Prostate gland (tissue), 2 donors: ENCODE data around the gene GYS1. TPM values are rescaled to one million over a fixed set of nuclear protein-coding genes. Genes with fewer than 3 reads are reported as not detected.
"Not testable (repeated sequence)": the region's sequence is repeated elsewhere in the genome, so short reads cannot be mapped to it uniquely, and the experiment has no call there.

Experiments
- DNase-seq: peaks from one replicate; pipeline ENCODE4 v3.0.0-alpha.2; 2019; ENCODE audit warnings: low spot score
- H3K27ac ChIP-seq, 2 donors: fragments of 200-600 bp; sonication (generic); 2 replicates each; pipeline ENCODE4 v1.5.1; 2017 to 2019
- H3K27me3 ChIP-seq: fragments of 200-600 bp; sonication (generic); replicated peaks from 2 replicates; pipeline ENCODE4 v1.5.1; 2019; ENCODE audit not compliant: insufficient read depth
- H3K36me3 ChIP-seq, 2 donors: fragments of 200-600 bp; sonication (generic); 1 replicate in 1 of 2; 2 replicates in 1 of 2; pipeline versions ENCODE4 v1.5.1 to v1.8.1; 2017 to 2019
- H3K4me1 ChIP-seq: fragments of 200-600 bp; sonication (generic); replicated peaks from 2 replicates; pipeline ENCODE4 v1.5.1; 2019
- H3K4me3 ChIP-seq, 2 donors: fragments of 200-600 bp; sonication (generic); 2 replicates each; pipeline ENCODE4 v1.5.1; 2017 to 2019
- H3K9me3 ChIP-seq: fragments of 200-600 bp; sonication (generic); 2 replicates; pipeline ENCODE4 v1.5.1; 2017
- POLR2A ChIP-seq: fragments of 450-650 bp; IDR thresholded peaks from one replicate; pipeline ENCODE4 v1.6.1; 2016; ENCODE audit warnings: antibody characterized with exemption, mild to moderate bottlenecking
- POLR2AphosphoS5 ChIP-seq: sonication (generic); formaldehyde crosslinking; IDR thresholded peaks from one replicate; pipeline ENCODE4 v1.6.1; 2017; ENCODE audit warnings: antibody characterized with exemption
- WGBS: methylation state at CpG from one replicate; pipeline ENCODE4 v1.1.5; 2018; 5-methylcytosine and 5-hydroxymethylcytosine counted together
- intact Hi-C: fragments of 100-400 bp; cut with DNase I; formaldehyde crosslinking; loops from one replicate; pipeline ENCODE4 v1.14.2; 2022
- total RNA-seq, 2 donors: library from RNA; depleted of rRNA; stranded (reverse); fragments of >200 nt; gene quantifications; one replicate each; pipeline ENCODE4 v1.1.0, GENCODE V29; 2016
- TF ChIP-seq, protein P1 (sequence below), 4 experiments: fragments of 200-600 bp in 2 of 4; fragments of 450-650 bp in 2 of 4; sonication (generic) in 2 of 4; IDR thresholded peaks; 1 replicate in 3 of 4; 2 replicates in 1 of 4; pipeline ENCODE4 v1.5.1; 2016 to 2019; ENCODE audit warnings: antibody characterized with exemption in 4 of 4, mild to moderate bottlenecking in 2 of 4, moderate library complexity in 2 of 4

Gene GYS1
- total RNA-seq, 2 donors from 2014 or later, result 47.3 to 52.0 TPM

DNA sequence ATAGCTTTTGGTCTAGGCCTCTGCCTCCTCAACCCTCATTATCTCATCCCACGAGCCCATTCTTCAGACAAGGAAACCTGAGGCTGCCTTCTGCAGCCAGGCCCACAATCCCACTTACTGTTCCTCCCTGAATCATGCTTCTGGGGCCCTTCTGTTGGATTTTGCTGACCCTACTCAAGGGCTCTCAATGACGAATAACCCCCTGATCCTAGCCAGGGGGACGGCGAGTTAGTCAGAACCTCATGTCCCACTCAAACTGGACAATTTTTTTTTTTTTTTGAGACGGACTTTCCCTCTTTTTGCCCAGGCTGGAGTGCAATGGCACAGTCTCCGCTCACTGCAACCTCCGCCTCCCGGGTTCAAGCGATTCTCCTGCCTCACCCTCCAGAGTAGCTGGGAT lies 29.0 kb upstream of the GYS1 start:
- Histone ChIP-seq H3K27me3 (no peaks in the 10 kb centered on the region), H3K27ac (no peak overlapping the region), H3K36me3 (no peaks in the 10 kb centered on the region), H3K4me3 (no peak overlapping the region), H3K4me1 (no peaks in the 10 kb centered on the region), H3K9me3 (no peaks in the 10 kb centered on the region)
- no peak for TF ChIP-seq POLR2A
- TF ChIP-seq, protein P1, sequence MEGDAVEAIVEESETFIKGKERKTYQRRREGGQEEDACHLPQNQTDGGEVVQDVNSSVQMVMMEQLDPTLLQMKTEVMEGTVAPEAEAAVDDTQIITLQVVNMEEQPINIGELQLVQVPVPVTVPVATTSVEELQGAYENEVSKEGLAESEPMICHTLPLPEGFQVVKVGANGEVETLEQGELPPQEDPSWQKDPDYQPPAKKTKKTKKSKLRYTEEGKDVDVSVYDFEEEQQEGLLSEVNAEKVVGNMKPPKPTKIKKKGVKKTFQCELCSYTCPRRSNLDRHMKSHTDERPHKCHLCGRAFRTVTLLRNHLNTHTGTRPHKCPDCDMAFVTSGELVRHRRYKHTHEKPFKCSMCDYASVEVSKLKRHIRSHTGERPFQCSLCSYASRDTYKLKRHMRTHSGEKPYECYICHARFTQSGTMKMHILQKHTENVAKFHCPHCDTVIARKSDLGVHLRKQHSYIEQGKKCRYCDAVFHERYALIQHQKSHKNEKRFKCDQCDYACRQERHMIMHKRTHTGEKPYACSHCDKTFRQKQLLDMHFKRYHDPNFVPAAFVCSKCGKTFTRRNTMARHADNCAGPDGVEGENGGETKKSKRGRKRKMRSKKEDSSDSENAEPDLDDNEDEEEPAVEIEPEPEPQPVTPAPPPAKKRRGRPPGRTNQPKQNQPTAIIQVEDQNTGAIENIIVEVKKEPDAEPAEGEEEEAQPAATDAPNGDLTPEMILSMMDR (IDR thresholded peaks at IDR 0.05), result no peak
- no peak for TF ChIP-seq POLR2AphosphoS5
- WGBS, result 84% methylated on average over 9 of the region's 9 CpGs
- DNase-seq, result no peak
- intact Hi-C loops, result no loop called here

DNA sequence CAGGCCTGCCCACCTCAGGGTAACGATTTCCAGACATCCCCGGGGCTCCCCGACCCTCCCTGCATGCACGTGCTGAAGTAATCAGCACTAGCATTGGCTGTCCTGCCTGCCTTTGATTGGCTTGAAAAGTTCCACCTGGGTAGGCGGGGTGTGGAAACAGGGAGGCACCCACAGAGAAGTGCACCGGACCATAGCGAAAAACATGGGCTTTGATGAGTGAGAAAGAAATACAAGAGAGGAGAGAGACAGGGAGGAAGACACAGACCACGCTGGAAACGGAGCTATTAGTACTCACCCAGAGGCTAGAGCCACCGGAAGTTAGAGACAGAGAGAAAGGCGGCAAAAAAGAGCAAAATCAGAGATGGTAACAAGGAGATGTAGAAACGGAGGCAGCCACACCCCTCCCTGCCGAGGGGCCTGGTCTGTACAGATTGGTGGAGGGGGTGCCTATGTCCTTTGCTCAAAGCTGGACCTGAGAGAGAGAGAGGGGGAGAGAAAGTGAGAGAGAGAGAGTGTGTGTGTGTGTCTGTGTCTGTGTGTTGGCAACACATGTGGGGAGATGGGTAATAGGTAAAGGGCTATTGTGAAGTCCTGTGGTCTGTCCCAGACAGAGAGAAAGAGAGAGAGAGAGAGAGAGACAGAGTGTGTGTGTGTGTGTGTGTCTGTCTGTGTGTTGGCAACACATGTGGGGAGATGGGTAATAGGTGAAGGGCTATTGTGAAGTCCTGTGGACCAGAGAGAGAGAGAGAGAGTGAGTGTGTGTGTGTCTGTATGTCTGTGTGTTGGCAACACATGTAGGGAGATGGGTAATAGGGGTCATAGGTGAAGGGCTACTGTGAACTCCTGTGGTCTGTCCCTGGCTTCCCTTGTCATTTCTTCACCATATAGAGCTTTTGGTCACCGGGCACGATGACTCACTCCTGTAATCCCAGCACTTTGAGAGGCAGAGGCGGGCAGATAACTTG lies 28.1 kb upstream of the GYS1 start:
- Histone ChIP-seq H3K27me3 (no peaks in the 10 kb centered on the region), H3K27ac (no peak overlapping the region), H3K4me1 (no peaks in the 10 kb centered on the region), H3K9me3 (no peaks in the 10 kb centered on the region), H3K36me3 (no peaks in the 10 kb centered on the region), H3K4me3 (no peak overlapping the region)
- 37% methylated on average over 16 of the region's 16 CpGs for WGBS
- intact Hi-C loops, result no loop called here
- no peak for TF ChIP-seq POLR2A
- no peak for TF ChIP-seq POLR2AphosphoS5
- TF ChIP-seq, protein P1 (IDR thresholded peaks at IDR 0.05), result no peak
- DNase-seq, result no peak

DNA sequence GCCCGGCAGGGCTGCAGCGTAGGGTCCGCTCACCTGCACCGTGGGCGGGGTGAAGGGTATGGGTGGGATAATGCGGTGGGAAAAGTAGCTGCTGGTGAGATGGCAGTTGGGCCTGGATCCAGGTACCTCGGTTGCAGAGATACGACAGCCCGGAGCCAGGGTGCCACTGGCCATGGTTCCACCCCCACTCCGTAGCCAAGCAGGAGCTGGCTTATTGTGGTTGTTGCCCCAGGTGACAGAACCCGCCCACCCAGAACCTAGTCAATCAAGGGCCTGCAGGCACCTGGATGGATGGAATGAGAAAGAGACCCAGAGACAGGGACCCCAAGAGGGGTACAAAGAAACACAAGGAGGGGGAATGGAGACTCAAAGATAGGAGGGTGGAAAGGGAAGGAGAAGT lies 27.2 kb upstream of the GYS1 start:
- Histone ChIP-seq H3K9me3 (no peaks in the 10 kb centered on the region), H3K36me3 (no peaks in the 10 kb centered on the region), H3K27ac (no peak overlapping the region), H3K27me3 (no peaks in the 10 kb centered on the region), H3K4me1 (no peaks in the 10 kb centered on the region), H3K4me3 (no peak overlapping the region)
- TF ChIP-seq POLR2AphosphoS5, result no peak
- TF ChIP-seq POLR2A, result no peak
- TF ChIP-seq, protein P1 (IDR thresholded peaks at IDR 0.05), result no peak
- 58% methylated on average over 11 of the region's 11 CpGs for WGBS
- no peak for DNase-seq
- intact Hi-C loops, result no loop called here

DNA sequence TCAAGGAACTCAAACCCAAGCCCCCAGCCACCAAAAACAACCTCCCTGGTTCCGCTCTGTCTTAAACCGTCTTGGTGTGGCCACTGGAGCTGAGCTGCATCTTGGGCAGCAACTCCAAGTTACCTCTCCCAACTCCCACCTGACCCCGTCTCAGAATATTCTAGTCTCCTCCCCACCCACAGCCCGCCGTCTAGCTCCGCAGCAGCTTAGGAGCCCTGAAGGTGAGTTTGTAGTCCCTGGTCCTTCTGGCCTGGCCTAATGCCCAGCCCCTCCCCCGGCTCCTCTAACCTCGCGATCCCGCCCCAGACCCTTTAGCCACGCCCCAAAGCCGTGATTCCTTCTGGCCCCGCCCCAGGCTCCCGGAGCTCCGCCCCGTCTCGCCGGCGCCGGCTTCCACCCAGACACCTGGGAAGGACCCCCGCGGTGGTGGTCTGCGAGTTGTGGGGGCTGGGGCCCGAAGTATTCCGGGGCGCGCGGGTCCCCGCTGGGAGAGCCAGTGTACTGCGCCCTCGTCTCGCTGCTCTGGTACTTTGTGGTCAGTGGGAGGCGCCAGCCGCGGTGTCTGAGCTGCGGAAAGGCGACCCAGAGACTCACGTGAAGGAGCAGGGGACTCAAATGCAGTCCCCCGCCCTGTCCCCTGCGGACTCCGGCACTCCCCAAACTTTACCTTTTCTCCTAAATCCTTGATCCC lies 26.3 kb upstream of the GYS1 start:
- no peak overlapping the region for H3K27ac ChIP-seq
- peak overlapping the region; percentile 21 to 35 for H3K4me3 ChIP-seq
- intact Hi-C loops, result no loop called here
- WGBS, result 7% methylated on average over 41 of the region's 41 CpGs
- H3K27me3 ChIP-seq, result no peaks in the 10 kb centered on the region
- H3K4me1 ChIP-seq, result no peaks in the 10 kb centered on the region
- no peaks in the 10 kb centered on the region for H3K36me3 ChIP-seq
- peak; percentile 69 for DNase-seq
- H3K9me3 ChIP-seq, result no peaks in the 10 kb centered on the region
- TF ChIP-seq POLR2A (no peak), POLR2AphosphoS5 (no peak)
- TF ChIP-seq, protein P1 (IDR thresholded peaks at IDR 0.05), result no peak

DNA sequence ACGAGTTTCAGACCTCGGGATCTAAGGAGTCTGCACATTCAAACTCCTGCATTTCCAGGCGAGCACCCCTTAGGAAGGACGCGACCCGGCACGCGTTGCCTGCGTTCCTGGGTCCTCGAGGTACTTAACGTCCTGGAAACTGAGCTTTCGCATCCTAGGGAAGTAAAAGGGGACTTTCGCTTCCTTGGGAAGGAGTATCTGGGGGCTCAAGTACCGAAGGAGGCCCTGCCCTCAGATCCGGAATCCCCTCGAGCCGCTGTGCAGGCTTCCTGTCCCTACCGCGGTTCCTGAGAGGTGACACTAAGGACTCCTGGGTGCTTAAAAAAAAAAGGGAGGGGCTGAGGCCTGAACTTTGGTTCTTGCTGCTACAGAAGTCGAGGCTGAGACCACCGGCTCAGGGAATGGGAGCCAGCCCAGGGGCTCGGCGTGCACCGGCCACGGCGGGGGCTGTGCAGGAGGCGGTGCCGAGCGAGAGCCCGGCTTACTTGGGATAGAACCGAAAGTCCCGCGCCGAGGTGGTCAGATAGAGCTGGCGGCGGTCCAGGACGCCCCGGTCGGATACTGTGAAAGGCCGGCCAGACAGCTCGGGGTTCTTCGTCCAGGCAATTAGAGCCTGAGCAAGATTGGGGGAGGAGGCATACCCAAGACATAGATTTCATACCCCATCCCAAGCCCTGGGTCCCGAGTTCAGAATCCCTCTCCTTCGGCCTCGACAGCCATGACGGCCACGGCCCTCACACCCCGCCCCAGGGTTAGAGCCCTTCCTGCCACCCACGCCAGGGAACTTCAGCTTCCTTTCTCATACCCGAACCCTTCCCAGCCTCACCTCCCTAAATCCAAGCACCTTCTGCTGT lies 25.5 kb upstream of the GYS1 start:
- DNase-seq, H3K4me1 ChIP-seq, H3K36me3 ChIP-seq, H3K9me3 ChIP-seq, H3K27me3 ChIP-seq, H3K27ac ChIP-seq, intact Hi-C loops: not testable (repeated sequence)
- H3K4me3 ChIP-seq, result peak overlapping the region; percentile 16 to 35
- 5% methylated on average over 50 of the region's 50 CpGs for WGBS
